GM18907 (cell line): ENCODE measurements around the gene CEP112.
"Not testable (repeated sequence)": the region's sequence is repeated elsewhere in the genome, so short reads cannot be mapped to it uniquely, and the experiment has no call there.

ENCODE experiments used
- ATAC-seq: cut with Tn5 transposase; IDR thresholded peaks from one replicate; pipeline ENCODE4 v1.9.1; 2021; ENCODE audit warnings: mild to moderate bottlenecking, moderate library complexity; ENCODE audit not compliant: unreplicated experiment

Gene CEP112

GRCh38 chr17:65850486-65850885 lies 341.4 kb downstream of the CEP112 start:
- ATAC-seq = peak; percentile 43

GRCh38 chr17:65848751-65849150 lies 343.2 kb downstream of the CEP112 start:
- no peak for ATAC-seq

- ATAC-seq = no peak
Observed at GRCh38 chr17:65841089-65841488, 350.8 kb downstream of the CEP112 start.

- ATAC-seq = not testable (repeated sequence)
Observed at GRCh38 chr17:65837232-65837631, 354.7 kb downstream of the CEP112 start.

- no peak for ATAC-seq
Observed at GRCh38 chr17:65833214-65833613, 358.7 kb downstream of the CEP112 start.

- ATAC-seq = no peak
Observed at GRCh38 chr17:65830356-65830755, 361.6 kb downstream of the CEP112 start.

- not testable (repeated sequence) for ATAC-seq
Observed at GRCh38 chr17:65826577-65826976, 365.4 kb downstream of the CEP112 start.

GRCh38 chr17:65824901-65825300 lies 367.0 kb downstream of the CEP112 start:
- ATAC-seq = no peak

- ATAC-seq = no peak
Observed at GRCh38 chr17:65823713-65824112, 368.2 kb downstream of the CEP112 start.

- no peak for ATAC-seq
Observed at GRCh38 chr17:65820811-65821210, 371.1 kb downstream of the CEP112 start.

- ATAC-seq = no peak
Observed at GRCh38 chr17:65820306-65820705, 371.6 kb downstream of the CEP112 start.

GRCh38 chr17:65819810-65820209 lies 372.1 kb downstream of the CEP112 start:
- ATAC-seq = no peak

- ATAC-seq = no peak
Observed at GRCh38 chr17:65817951-65818350, 374.0 kb downstream of the CEP112 start.

GRCh38 chr17:65814418-65814817 lies 377.5 kb downstream of the CEP112 start:
- ATAC-seq = no peak

- no peak for ATAC-seq
Observed at GRCh38 chr17:65813306-65813705, 378.6 kb downstream of the CEP112 start.

GRCh38 chr17:65811043-65811442 lies 380.9 kb downstream of the CEP112 start:
- no peak for ATAC-seq

GRCh38 chr17:65809366-65809765 lies 382.6 kb downstream of the CEP112 start:
- no peak for ATAC-seq

- ATAC-seq = not testable (repeated sequence)
Observed at GRCh38 chr17:65808566-65808965, 383.4 kb downstream of the CEP112 start.

- no peak for ATAC-seq
Observed at GRCh38 chr17:65807361-65807760, 384.6 kb downstream of the CEP112 start.

GRCh38 chr17:65801513-65801912 lies 390.4 kb downstream of the CEP112 start:
- no peak for ATAC-seq

- no peak for ATAC-seq
Observed at GRCh38 chr17:65800655-65801054, 391.3 kb downstream of the CEP112 start.

- no peak for ATAC-seq
Observed at GRCh38 chr17:65799869-65800268, 392.1 kb downstream of the CEP112 start.

- ATAC-seq = no peak
Observed at GRCh38 chr17:65799454-65799853, 392.5 kb downstream of the CEP112 start.

- no peak for ATAC-seq
Observed at GRCh38 chr17:65797809-65798208, 394.1 kb downstream of the CEP112 start.
